Ascending aorta (tissue), 2 donors: Measurements from ENCODE around the gene C17orf100. TPM values are rescaled to one million over a fixed set of nuclear protein-coding genes. Genes with fewer than 3 reads are reported as not detected.

Experiments used
- DNase-seq, 2 donors: peaks; one replicate each; pipeline ENCODE4 v3.0.0-alpha.2; 2019; ENCODE audit warnings: low spot score in 2 of 2
- H3K27ac ChIP-seq, 2 donors: fragments of 200-600 bp; sonication (generic); one replicate each; pipeline ENCODE4 v1.5.1; 2016 to 2017; ENCODE audit warnings: mild to moderate bottlenecking in 1 of 2
- H3K27me3 ChIP-seq: fragments of 200-600 bp; sonication (generic); one replicate; pipeline ENCODE4 v1.5.1; 2017
- H3K36me3 ChIP-seq, 2 donors: fragments of 200-600 bp; sonication (generic); one replicate each; pipeline ENCODE4 v1.5.1; 2016
- H3K4me1 ChIP-seq, 2 donors: fragments of 200-600 bp; sonication (generic); one replicate each; pipeline ENCODE4 v1.5.1; 2016 to 2017; ENCODE audit warnings: mild to moderate bottlenecking in 1 of 2
- H3K4me3 ChIP-seq, 2 donors: fragments of 200-600 bp; sonication (generic); one replicate each; pipeline ENCODE4 v1.5.1; 2016 to 2017; ENCODE audit warnings: mild to moderate bottlenecking in 1 of 2
- H3K9me3 ChIP-seq, 2 donors: fragments of 200-600 bp; sonication (generic); one replicate each; pipeline ENCODE4 v1.5.1; 2016
- intact Hi-C: fragments of 100-400 bp; cut with DNase I; formaldehyde crosslinking; loops from one replicate; pipeline ENCODE4 v1.15.1; 2023
- total RNA-seq: library from RNA; depleted of rRNA; stranded (reverse); fragments of >200 nt; gene quantifications from one replicate; pipeline ENCODE4 v1.1.0, GENCODE V29; 2016
- TF ChIP-seq, protein P1 (sequence below), 3 experiments: fragments of 200-600 bp in 2 of 3; fragments of 450-650 bp in 1 of 3; sonication (generic) in 2 of 3; IDR thresholded peaks; one replicate each; pipeline ENCODE4 v1.5.1; 2016 to 2019; ENCODE audit warnings: antibody characterized with exemption in 3 of 3, mild to moderate bottlenecking in 1 of 3, moderate library complexity in 1 of 3

C17orf100 gene
- 4.3 TPM for total RNA-seq

DNA sequence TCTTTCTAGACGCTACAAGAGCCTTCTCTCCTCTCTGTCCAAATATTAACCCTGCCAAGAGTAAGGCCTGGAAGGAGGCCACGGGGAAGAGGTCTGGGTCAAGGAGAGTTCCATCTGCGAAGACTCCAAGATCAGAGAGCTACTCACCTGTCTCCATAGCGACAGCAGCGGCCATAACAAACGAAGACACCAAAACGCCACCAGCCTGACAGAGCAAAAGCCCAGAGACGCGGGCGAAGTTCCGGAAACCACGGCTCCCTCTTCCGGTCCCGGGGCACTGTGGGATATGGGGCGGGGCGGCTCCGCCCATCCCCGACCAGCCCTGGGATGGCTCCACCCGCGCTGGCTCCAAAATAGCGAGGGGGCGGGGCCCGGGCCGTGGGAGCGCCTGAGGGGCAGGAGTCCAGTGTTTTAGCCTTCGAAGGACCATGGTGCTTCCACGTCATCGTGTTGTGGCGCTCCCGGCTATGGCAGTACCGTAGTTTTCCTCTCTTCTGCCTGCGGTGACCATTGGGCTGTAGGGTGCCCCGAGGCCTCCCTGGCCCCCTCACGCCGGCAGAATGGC lies at the start of gene C17orf100, which contains the start of gene MED31:
TSS of gene C17orf100 (plus strand) at position 409 of the 565 bp plus-strand sequence. CDS start at position 561, 152 bp downstream.
TSS of gene MED31 (minus strand) at position 252 of the 565 bp plus-strand sequence. CDS start at position 175, 77 bp downstream.
- Histone ChIP-seq H3K27ac (peak within 1 kb of the TSS; percentile 73 to 78), H3K4me3 (peak within 1 kb of the TSS; percentile 62 to 94), H3K9me3 (peaks cover 0 to 5% of the 10 kb centered on the region in 2 donors), H3K4me1 (peaks cover 0 to 21% of the 10 kb centered on the region in 2 donors), H3K27me3 (no peaks in the 10 kb centered on the region), H3K36me3 (peaks cover 0 to 27% of the 10 kb centered on the region in 2 donors)
- intact Hi-C loops: loop anchor here (1.0 to 10.0 kb wide), 5 partner anchors 11 to 1167 kb away; partner anchors contain the start of genes DERL2, KIAA0753, MIS12 and PIMREG
- peak; percentile 77 to 98 for DNase-seq
- TF ChIP-seq, protein P1, sequence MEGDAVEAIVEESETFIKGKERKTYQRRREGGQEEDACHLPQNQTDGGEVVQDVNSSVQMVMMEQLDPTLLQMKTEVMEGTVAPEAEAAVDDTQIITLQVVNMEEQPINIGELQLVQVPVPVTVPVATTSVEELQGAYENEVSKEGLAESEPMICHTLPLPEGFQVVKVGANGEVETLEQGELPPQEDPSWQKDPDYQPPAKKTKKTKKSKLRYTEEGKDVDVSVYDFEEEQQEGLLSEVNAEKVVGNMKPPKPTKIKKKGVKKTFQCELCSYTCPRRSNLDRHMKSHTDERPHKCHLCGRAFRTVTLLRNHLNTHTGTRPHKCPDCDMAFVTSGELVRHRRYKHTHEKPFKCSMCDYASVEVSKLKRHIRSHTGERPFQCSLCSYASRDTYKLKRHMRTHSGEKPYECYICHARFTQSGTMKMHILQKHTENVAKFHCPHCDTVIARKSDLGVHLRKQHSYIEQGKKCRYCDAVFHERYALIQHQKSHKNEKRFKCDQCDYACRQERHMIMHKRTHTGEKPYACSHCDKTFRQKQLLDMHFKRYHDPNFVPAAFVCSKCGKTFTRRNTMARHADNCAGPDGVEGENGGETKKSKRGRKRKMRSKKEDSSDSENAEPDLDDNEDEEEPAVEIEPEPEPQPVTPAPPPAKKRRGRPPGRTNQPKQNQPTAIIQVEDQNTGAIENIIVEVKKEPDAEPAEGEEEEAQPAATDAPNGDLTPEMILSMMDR (IDR thresholded peaks at IDR 0.05): peak in 1 of 3 experiments; percentile 4

DNA sequence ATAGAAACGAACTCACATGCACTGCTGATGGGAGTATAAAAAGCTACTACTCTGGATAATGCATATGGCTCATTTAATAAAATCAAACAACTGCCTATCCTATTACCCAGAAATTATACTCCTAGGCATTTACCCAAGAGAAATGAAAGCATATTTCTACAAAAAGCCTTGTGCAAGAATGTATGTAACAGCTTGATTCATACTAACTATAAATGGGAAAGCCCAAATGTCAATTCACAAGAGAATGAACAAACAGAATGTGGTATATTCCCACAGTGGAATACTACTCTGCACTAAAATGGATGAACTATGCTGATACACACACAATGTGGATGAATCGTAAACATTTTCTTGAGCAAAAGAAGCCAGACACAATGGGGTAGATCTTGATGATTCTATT lies 49.4 kb upstream of the C17orf100 start:
- H3K4me1 ChIP-seq: peaks cover 0 to 4% of the 10 kb centered on the region in 2 donors
- H3K4me3 ChIP-seq: no peak overlapping the region
- no peaks in the 10 kb centered on the region for H3K27me3 ChIP-seq
- H3K36me3 ChIP-seq: peaks cover 12 to 37% of the 10 kb centered on the region in 2 donors
- no peaks in the 10 kb centered on the region for H3K9me3 ChIP-seq
- TF ChIP-seq, protein P1 (IDR thresholded peaks at IDR 0.05): no peak
- intact Hi-C loops: no loop called here
- no peak for DNase-seq
- H3K27ac ChIP-seq: no peak overlapping the region

DNA sequence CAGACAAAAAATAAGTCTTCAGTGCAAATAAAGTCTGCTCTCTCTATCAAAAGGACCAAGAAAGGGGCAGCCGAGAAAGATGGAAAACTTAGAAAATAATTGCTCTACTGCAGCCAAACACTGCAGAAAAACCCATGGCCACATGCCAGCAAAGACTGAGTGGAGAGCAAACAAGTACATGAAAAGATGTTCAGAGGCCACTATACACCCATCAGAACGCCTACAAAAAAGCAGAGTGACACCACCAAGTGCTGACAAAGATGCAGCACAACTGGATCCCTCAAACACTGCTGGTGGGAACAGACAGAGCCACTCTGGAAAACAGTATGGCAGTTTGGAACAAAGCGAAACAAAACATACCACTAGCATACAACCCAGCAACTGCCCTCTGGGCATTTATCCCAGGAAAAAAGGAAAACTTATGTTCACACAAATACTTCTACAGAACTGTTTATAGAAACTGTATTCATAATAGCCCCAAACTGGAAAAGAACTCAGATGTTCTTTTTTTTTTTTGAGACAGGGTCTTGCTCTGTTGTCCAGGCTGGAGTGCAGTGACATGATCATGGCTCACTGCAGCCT lies 47.7 kb upstream of the C17orf100 start:
- H3K27me3 ChIP-seq: no peaks in the 10 kb centered on the region
- TF ChIP-seq, protein P1 (IDR thresholded peaks at IDR 0.05): no peak
- H3K9me3 ChIP-seq: no peaks in the 10 kb centered on the region
- intact Hi-C loops: no loop called here
- DNase-seq: no peak
- peaks cover 27 to 54% of the 10 kb centered on the region in 2 donors for H3K36me3 ChIP-seq
- no peak overlapping the region for H3K27ac ChIP-seq
- H3K4me1 ChIP-seq: peaks cover 0 to 4% of the 10 kb centered on the region in 2 donors
- no peak overlapping the region for H3K4me3 ChIP-seq

DNA sequence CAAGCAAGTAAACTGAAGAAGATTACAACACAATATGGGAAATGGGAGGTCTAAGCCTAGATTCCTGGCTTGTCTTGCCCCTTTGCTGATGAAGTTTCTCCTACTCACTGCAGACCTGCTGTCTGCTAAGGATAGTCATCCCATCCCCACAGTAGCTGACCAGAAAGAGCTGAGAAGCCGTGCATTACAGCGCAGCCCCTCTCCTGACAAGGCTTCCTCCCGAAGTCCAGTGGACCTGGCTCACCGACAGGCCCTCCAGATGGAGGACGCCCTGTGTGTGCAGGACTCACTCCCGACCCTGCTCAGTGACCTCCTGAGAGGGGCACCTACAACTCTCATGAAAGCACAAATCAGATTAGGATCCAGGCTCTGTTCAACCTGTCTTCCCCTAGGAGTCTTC lies 46.4 kb upstream of the C17orf100 start:
- Histone ChIP-seq H3K36me3 (peaks cover 40 to 59% of the 10 kb centered on the region in 2 donors), H3K27ac (no peak overlapping the region)

DNA sequence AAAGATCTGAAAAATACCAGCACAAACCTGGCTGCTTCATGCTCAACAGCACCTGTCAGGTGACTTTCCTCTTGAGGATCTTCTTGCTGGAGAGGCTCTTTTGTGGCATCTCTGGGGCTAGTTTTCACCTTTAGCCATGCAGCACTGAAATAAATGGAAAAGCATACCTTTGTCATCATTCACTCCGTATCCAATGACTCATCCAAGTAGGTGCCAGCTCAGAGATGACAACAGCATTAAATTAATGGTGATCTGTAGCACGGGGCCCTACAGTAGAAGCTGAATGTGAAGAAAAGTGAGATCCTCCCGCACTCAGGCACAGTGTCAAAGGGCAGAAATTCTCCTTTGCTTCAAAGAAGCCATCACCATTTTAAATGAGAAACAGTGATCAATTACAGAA lies 43.2 kb upstream of the C17orf100 start:
- TF ChIP-seq, protein P1 (IDR thresholded peaks at IDR 0.05): no peak
- Histone ChIP-seq H3K4me3 (no peak overlapping the region), H3K27me3 (no peaks in the 10 kb centered on the region), H3K9me3 (no peaks in the 10 kb centered on the region), H3K4me1 (no peaks in the 10 kb centered on the region), H3K27ac (no peak overlapping the region), H3K36me3 (peaks cover 44 to 75% of the 10 kb centered on the region in 2 donors)
- DNase-seq: no peak
- intact Hi-C loops: no loop called here

More for the DNA sequence above, 46.4 kb upstream of the C17orf100 start:
- TF ChIP-seq, protein P1 (IDR thresholded peaks at IDR 0.05): no peak
- Histone ChIP-seq H3K4me1 (no peaks in the 10 kb centered on the region), H3K27me3 (no peaks in the 10 kb centered on the region), H3K4me3 (no peak overlapping the region), H3K9me3 (no peaks in the 10 kb centered on the region)
- no peak for DNase-seq
- intact Hi-C loops: no loop called here
